SU-DHL-6 (cell line): Measurements from ENCODE around the gene HEATR5A.

Source experiments
- CTCF ChIP-seq: fragments of 200-600 bp; sonication (generic); IDR thresholded peaks from one replicate; pipeline ENCODE4 v1.5.1; 2017; ENCODE audit warnings: antibody characterized with exemption, mild to moderate bottlenecking, low read length, moderate library complexity; ENCODE audit not compliant: insufficient read depth, poor library complexity, severe bottlenecking
- EZH2phosphoT487 ChIP-seq: fragments of 200-600 bp; sonication (generic), shearing (Covaris generic); conservative IDR thresholded peaks from 2 replicates; pipeline ENCODE4 v1.6.1; 2018; ENCODE audit warnings: mild to moderate bottlenecking, antibody characterized with exemption, low read length, moderate library complexity, mixed read lengths

DNA sequence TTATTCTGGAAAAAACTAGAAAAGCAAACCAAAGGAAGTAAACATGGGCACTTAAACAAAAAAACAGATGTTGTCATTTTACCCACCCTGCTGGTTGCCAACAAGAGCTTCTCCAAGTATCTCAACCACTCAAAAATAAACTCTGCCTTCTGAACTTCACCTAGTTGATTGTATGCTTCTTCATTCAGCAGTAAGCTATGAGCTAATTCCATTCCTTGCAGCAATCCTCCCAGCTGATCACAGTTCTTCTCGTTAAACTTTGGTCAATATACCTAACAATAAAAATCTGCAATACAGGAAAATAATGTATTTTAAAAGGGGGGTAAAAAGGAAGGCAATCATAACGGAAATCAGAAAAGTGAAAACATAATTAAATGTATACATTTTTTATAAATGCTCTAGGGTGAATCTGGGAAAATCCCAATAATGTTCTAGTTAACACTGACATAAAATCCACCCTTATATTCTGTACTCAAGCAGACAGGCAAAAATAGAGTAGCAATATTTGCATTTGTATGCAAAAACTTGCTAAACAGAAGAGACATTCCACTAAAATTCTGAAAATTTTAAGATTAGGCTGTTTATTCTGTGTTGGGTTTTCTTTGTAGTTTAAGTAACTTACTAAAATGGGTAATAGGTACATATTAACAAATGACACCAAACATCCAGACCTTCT, 17.4 kb downstream of the HEATR5A start:
- TF ChIP-seq CTCF = no peak
- TF ChIP-seq EZH2phosphoT487 = no peak
